Activated naive CD8-positive, alpha-beta T cell treated with anti-CD3 and anti-CD28 coated beads, Interleukin-2, amount 10 ng/mL, durations not matched to agents 7 days and 5 days (primary cell): ENCODE data around the gene WDR76. TPM values are rescaled to one million over a fixed set of nuclear protein-coding genes. Genes with fewer than 3 reads are reported as not detected.

Source experiments
- ATAC-seq: fragments of 150-1000 bp; cut with Tn5 transposase; one replicate; pipeline ENCODE4 v1.10.0; 2021; ENCODE audit warnings: low read depth, moderate library complexity
- POLR2A ChIA-PET: fragments of 350-600 bp; sonication (Branson Sonifier 250); formaldehyde crosslinking; loops from one replicate; lab custom pipeline; 2021; ENCODE audit warnings: antibody characterized with exemption; lab: Charles Lee
- DNase-seq: peaks from one replicate; pipeline ENCODE4 v3.0.0; 2021
- H3K27ac Mint-ChIP-seq: one replicate; pipeline ENCODE4 v1.8.0; 2022; ENCODE audit warnings: mild to moderate bottlenecking, mixed read lengths
- H3K27me3 Mint-ChIP-seq: one replicate; pipeline ENCODE4 v1.8.0; 2022; ENCODE audit warnings: mild to moderate bottlenecking, moderate library complexity, mixed read lengths
- H3K36me3 Mint-ChIP-seq: one replicate; pipeline ENCODE4 v1.8.0; 2021; ENCODE audit warnings: mild to moderate bottlenecking, mixed read lengths
- H3K4me1 Mint-ChIP-seq: one replicate; pipeline ENCODE4 v1.8.0; 2021; ENCODE audit warnings: mixed read lengths
- H3K4me3 Mint-ChIP-seq: one replicate; pipeline ENCODE4 v1.8.0; 2022; ENCODE audit warnings: mild to moderate bottlenecking, moderate library complexity, mixed read lengths
- H3K9me3 Mint-ChIP-seq: one replicate; pipeline ENCODE4 v1.8.0; 2021; ENCODE audit warnings: mixed read lengths
- total RNA-seq, 2 experiments: library from RNA; stranded (reverse); gene quantifications; one replicate each; pipeline ENCODE4 v1.2.3, GENCODE V29; 2021

Gene WDR76
- total RNA-seq, 2 experiments from 2014 or later = 68.3 to 71.4 TPM

DNA sequence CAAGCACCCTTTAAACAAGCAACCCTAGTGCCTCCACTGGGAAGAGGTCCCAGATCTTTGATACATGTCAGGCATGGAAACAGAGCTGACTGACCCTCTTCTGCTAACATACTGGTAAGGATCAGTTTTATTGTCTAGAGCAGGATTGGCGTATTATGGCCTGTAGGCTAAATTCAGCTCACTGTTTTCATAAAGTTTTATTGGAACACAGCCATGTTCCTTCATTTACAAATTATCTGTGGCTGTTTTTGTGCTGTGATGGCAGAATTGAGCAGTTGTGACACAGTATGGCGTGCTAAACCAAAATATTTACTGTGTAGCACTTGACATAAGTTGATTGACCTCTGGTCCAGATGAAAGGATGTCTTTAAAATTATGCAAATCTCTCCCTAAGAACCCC, 45.0 kb downstream of the WDR76 start:
- POLR2A ChIA-PET = no interaction called here
- Mint-ChIP-seq H3K4me1 (peaks cover 1% of the 10 kb centered on the region), H3K27ac (no peak overlapping the region), H3K4me3 (no peak overlapping the region), H3K27me3 (no peaks in the 10 kb centered on the region), H3K36me3 (peaks cover 25% of the 10 kb centered on the region), H3K9me3 (no peaks in the 10 kb centered on the region)
- no peak for ATAC-seq
- DNase-seq = no peak

DNA sequence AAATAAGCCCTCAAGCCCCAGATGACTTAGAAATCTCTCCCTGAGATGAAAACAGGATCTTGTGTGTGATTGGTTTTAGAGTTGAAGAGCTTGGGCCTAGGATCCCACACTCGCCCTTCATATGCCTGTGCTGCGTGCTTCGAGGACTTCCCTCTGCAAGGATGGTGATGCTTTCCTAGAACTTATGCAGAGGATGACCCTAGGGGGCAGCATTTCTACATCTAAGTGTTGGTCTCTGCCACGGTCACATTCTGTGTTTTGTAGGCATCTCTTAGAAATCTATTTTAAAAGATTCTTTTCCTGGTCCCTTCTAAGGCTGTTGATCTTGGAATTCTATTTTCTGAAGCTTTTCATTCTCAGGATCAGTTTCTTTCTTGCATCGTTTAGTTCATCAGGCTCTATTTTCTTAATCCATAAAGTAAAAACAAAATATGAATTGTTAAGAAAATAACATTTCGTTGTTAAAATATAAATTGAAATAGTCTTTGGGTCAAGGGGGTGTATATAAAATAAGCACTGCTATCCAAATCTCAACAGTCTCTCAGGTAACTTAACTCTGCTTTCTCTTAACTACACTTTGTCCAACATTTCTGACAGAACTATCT, 45.7 kb downstream of the WDR76 start:
- Mint-ChIP-seq H3K36me3 (peaks cover 25% of the 10 kb centered on the region), H3K4me3 (no peak overlapping the region), H3K27me3 (no peaks in the 10 kb centered on the region), H3K27ac (no peak overlapping the region), H3K4me1 (peaks cover 1% of the 10 kb centered on the region), H3K9me3 (no peaks in the 10 kb centered on the region)
- no peak for DNase-seq
- ATAC-seq = no peak
- POLR2A ChIA-PET = no interaction called here

DNA sequence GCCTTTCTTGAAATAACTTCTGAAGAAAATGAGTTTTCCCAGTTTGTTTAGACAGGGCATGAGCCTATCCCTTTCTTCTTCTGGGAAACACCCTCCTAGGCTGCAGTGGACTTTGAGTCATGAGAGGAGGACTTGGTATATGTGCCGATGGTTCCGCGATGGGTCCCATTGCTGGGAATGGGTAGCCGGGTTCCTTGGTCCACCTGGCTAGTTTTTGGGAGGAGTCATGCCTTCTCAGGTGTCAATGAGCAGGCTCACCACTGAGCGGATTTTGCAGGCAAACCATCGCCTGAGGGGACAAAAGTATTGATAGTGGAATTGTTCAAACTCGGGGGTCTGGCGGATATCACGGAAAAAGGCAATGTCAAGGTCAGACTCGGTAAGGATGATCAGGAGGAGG, 46.8 kb downstream of the WDR76 start:
- H3K9me3 Mint-ChIP-seq = no peaks in the 10 kb centered on the region
- H3K36me3 Mint-ChIP-seq = peaks cover 29% of the 10 kb centered on the region
- no peaks in the 10 kb centered on the region for H3K27me3 Mint-ChIP-seq
- H3K4me1 Mint-ChIP-seq = peaks cover 1% of the 10 kb centered on the region
- POLR2A ChIA-PET = no interaction called here
- H3K27ac Mint-ChIP-seq = no peak overlapping the region
- DNase-seq (no peak), ATAC-seq (no peak)
- no peak overlapping the region for H3K4me3 Mint-ChIP-seq

DNA sequence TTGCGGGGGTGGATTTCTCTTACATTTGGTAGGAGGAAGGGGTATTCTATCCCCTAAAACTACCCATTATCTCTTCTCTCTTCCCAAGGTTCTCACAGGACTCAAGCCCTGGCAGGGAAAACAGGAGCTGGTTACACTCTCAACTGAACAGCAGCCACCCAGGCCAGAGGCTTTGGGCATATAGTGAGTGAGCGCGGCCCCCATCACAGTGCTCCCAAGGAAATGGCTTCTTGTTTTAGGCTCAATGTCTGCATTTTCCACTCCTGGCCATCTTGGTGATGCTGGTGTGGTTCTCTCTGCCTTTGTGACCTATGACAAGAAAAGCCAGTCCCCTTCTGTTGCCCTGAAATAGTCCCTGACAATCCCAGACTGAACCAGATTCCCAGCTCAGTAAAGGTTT, 50.1 kb downstream of the WDR76 start:
- Mint-ChIP-seq H3K9me3 (no peaks in the 10 kb centered on the region), H3K27me3 (no peaks in the 10 kb centered on the region), H3K36me3 (peaks cover 31% of the 10 kb centered on the region), H3K27ac (no peak overlapping the region), H3K4me1 (peaks cover 1% of the 10 kb centered on the region), H3K4me3 (no peak overlapping the region)
- no peak for DNase-seq
- POLR2A ChIA-PET = no interaction called here
- ATAC-seq = no peak

DNA sequence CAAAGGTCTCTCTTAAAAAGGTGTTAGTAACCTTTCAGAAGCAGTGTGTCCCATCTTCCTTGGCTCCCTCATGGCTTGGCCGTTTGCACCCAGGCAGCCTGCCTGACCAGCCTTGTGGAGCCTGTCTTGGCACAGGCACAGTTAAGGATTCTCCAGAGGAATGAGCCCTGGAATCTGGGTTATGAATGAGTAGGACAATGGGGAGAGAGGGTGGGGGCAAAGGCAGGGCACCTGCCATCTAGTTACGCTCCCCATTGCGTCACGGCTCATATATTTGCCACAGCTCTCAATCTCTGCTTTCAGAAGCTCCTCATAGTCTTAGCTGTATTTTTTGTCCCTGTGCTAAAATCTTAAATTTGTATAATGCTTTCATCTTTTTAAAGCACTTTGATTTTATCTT, 50.6 kb downstream of the WDR76 start:
- H3K27me3 Mint-ChIP-seq = no peaks in the 10 kb centered on the region

DNA sequence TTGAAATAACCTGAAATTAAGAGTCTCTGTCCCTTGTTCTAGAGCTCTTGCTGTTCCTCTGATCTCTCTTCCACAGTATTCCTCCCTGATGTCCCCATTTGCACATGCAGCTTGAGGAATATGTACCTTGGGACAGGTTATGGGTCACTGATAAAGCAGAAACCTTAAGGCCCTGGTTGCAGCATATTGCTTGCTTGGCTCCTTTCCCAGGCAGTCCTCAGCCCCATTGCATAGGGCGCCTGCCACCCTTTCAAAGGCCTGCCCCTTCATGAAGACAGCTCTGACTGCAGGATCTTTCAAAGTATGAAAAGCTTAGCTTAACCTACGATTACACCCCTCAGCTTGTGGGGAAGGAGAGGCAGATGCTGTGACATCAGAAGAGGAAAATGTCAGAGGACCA, 51.6 kb downstream of the WDR76 start:
- H3K27ac Mint-ChIP-seq = peak overlapping the region; percentile 56

More for the DNA sequence above, 50.6 kb downstream of the WDR76 start:
- DNase-seq (no peak), ATAC-seq (no peak)
- Mint-ChIP-seq H3K27ac (no peak overlapping the region), H3K9me3 (no peaks in the 10 kb centered on the region), H3K4me3 (no peak overlapping the region), H3K36me3 (peaks cover 32% of the 10 kb centered on the region), H3K4me1 (peaks cover under 1% of the 10 kb centered on the region)
- POLR2A ChIA-PET = interaction anchor here (1.1 kb wide), 1 partner anchor 49 kb away, joined by 3 read pairs; no protein-coding TSS in a partner anchor

DNA sequence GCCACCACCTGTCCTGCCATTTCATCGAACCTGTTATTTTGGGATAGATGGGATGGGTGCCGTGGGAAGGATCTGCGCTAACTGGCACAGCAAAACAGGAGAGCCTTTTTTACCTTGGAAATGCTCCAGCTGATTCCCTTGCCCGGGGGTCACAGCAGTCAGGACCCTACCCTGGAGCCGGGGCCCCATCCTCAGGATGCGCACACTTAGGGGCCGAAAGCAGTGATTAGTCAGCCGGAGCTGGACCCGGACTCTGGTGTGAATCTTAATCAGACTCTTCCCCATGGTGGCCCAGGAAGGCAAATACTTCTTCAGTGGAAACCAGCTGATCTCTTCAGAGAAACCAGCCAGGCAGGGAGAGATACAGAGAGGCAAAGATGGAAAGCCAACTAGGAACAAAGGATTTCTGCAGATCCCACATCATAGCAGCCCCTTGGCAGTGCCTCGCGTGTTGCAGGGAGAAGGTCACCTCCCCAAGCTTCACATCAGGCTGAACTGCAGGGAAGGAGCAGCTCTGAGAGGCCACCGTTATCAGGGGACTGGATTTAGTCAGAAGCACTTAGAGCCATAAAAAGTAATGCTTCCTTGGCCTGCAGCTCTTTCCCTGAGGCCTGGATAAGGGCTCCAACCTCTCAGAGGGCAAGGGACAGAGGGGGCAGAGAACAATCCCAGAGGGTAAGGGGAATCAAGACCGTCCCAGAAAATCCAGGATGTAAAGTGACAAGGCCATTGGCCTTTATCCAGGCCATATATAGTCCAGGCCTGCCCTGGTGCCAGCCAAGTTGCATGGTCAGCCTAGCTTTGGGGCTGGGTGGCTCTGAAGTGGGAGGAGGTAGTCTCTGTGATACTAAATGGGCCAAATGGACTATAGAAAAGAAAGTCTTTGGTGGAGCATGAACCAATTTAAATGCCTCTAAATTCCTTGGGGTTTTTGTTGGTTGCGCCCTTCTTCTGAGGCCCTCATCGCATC, 52.9 kb downstream of the WDR76 start:
- POLR2A ChIA-PET = no interaction called here
- Mint-ChIP-seq H3K4me3 (no peak overlapping the region), H3K27ac (no peak overlapping the region), H3K27me3 (no peaks in the 10 kb centered on the region), H3K4me1 (peaks cover 1% of the 10 kb centered on the region), H3K36me3 (peaks cover 34% of the 10 kb centered on the region), H3K9me3 (no peaks in the 10 kb centered on the region)
- no peak for DNase-seq
- no peak for ATAC-seq

More for the DNA sequence above, 51.6 kb downstream of the WDR76 start:
- POLR2A ChIA-PET = interaction anchor here (1.1 kb wide), 1 partner anchor 50 kb away, joined by 3 read pairs; no protein-coding TSS in a partner anchor
- H3K27me3 Mint-ChIP-seq = no peaks in the 10 kb centered on the region
- H3K9me3 Mint-ChIP-seq = no peaks in the 10 kb centered on the region
- ATAC-seq (no peak), DNase-seq (no peak)
- H3K36me3 Mint-ChIP-seq = peaks cover 29% of the 10 kb centered on the region
- no peak overlapping the region for H3K4me3 Mint-ChIP-seq
- no peaks in the 10 kb centered on the region for H3K4me1 Mint-ChIP-seq

DNA sequence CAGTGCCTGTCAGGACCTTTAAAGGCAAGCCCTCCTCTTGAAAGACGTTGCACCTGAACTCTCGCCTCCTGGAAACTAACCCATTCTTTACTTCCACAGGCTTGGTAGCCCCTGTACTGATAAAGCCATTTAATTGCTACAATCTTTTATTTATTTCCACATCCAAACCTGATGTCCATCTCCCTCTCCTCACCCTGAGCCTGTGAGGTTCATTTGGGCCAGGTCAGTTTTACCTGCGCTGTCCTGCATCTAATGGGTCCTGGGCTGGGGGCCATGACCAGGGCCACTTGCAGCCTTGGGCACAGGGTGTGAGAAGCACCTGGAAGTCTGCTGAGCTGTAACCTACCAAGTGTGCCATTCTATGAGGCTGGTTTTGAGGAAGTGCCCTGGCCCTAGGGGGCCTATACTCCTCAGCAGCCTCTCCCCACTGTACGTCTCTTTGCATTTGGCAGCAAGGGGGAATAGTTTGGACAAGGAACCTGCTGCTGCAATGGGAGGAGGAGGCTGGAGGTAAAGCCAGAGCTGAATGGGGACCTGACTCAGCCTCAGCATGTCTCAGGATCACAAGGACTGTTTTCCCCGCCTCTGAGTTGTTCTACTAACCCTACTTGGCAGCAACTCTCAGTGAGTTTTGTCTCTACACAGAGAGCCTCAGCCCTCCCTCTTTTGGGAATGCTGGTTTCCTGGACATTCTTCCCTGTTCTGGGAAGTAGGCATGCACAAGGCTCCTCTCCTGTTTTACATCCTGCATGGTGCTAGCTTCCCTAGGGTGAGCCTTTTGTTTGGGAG, 53.8 kb downstream of the WDR76 start:
- H3K27me3 Mint-ChIP-seq = no peaks in the 10 kb centered on the region
- peaks cover 1% of the 10 kb centered on the region for H3K4me1 Mint-ChIP-seq
- peaks cover 37% of the 10 kb centered on the region for H3K36me3 Mint-ChIP-seq
- H3K27ac Mint-ChIP-seq = no peak overlapping the region
- POLR2A ChIA-PET = no interaction called here
- DNase-seq (no peak), ATAC-seq (no peak)
- no peaks in the 10 kb centered on the region for H3K9me3 Mint-ChIP-seq
- H3K4me3 Mint-ChIP-seq = no peak overlapping the region

DNA sequence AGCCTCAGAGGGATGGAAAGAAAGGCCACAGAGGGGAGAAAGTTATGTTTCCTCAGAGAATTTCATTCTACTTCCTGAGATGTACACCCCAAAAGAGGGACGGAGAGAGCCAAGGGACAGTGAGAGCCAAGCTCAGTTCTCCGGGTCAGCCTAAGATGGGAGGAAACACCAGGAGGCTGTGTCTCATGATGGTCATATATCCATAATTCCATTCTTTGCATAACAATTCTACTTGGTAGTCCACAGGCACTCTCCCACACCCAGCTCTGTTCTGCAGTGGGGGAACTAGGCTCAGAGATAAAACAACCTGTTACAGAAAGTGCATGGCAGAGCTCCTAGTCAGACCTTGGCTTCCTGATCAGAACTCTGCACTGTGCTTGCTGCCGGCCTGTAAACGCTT, 54.4 kb downstream of the WDR76 start:
- POLR2A ChIA-PET = no interaction called here
- H3K27ac Mint-ChIP-seq = no peak overlapping the region
- H3K36me3 Mint-ChIP-seq = peaks cover 33% of the 10 kb centered on the region
- ATAC-seq = no peak
- H3K9me3 Mint-ChIP-seq = no peaks in the 10 kb centered on the region
- peaks cover 1% of the 10 kb centered on the region for H3K4me1 Mint-ChIP-seq
- no peaks in the 10 kb centered on the region for H3K27me3 Mint-ChIP-seq
- no peak overlapping the region for H3K4me3 Mint-ChIP-seq
- no peak for DNase-seq

DNA sequence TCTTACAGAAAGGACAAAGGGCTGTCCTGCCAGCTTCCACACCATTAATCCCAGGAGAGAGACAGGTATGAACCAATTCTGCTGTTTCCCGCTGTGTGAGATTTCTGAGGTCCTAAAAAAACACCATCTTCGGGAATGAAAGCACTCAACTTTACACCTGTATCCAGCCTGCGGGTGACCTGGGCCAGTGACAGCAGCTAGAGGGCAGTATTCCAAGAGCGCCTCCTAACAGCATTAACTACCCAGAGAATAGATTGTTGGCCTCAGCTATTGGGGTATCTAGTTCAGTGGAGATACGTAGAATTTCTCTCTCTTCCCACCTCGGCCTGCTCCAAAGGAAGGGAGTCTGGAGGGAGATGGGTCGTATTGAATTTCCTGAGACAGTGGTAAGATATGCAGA, 55.1 kb downstream of the WDR76 start:
- peaks cover 1% of the 10 kb centered on the region for H3K4me1 Mint-ChIP-seq
- ATAC-seq (no peak), DNase-seq (no peak)
- no peak overlapping the region for H3K27ac Mint-ChIP-seq
- H3K36me3 Mint-ChIP-seq = peaks cover 29% of the 10 kb centered on the region
- H3K27me3 Mint-ChIP-seq = no peaks in the 10 kb centered on the region
- no peak overlapping the region for H3K4me3 Mint-ChIP-seq
- H3K9me3 Mint-ChIP-seq = no peaks in the 10 kb centered on the region
- POLR2A ChIA-PET = no interaction called here

DNA sequence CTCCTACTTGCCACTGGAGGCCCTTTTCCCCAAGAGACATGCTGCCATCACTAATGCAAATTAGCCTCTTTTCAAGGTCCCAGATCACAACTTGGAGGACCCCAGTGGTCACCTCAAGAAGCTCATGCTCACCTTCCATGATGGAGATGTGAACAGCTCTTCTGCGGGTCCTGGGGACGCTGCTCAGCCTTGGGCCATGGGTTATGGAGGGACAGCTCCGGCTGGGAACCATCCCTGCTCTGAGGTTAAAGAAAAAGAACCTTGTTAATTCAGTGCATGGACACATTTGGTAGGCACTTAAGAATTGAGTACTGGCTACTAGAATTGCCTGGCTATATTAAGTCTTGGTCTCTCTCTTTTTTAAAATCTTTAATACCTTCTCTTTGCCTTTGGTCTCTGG, 56.8 kb downstream of the WDR76 start:
- no peak for DNase-seq
- Mint-ChIP-seq H3K4me3 (no peak overlapping the region), H3K9me3 (no peaks in the 10 kb centered on the region), H3K4me1 (peaks cover 1% of the 10 kb centered on the region), H3K36me3 (peaks cover 26% of the 10 kb centered on the region), H3K27me3 (no peaks in the 10 kb centered on the region), H3K27ac (peak overlapping the region; percentile 25)
- POLR2A ChIA-PET = no interaction called here
- no peak for ATAC-seq

DNA sequence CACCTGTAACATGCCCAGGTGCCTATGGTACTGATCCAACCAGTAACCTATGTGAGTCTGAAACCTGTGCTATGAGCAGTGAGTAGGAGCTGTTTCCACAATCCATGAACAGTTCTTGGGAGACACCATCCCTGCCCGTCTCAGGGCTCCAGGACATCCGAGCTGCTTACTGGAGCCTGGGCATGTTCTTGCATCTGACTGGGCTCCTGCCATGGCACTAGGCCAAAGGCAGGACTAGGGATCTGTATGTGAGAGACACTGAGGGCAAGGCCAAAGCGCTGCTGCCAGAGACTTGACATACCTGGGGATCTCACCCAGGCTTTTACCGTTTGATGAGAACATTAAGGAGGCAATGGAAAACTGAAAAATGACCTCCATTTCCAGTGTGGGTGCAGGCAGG, 59.8 kb downstream of the WDR76 start:
- ATAC-seq = no peak
- no peak overlapping the region for H3K27ac Mint-ChIP-seq
- H3K36me3 Mint-ChIP-seq = peaks cover 22% of the 10 kb centered on the region
- H3K4me1 Mint-ChIP-seq = peaks cover 1% of the 10 kb centered on the region
- no peak overlapping the region for H3K4me3 Mint-ChIP-seq
- no peak for DNase-seq
- H3K27me3 Mint-ChIP-seq = no peaks in the 10 kb centered on the region
- no peaks in the 10 kb centered on the region for H3K9me3 Mint-ChIP-seq
- POLR2A ChIA-PET = no interaction called here

DNA sequence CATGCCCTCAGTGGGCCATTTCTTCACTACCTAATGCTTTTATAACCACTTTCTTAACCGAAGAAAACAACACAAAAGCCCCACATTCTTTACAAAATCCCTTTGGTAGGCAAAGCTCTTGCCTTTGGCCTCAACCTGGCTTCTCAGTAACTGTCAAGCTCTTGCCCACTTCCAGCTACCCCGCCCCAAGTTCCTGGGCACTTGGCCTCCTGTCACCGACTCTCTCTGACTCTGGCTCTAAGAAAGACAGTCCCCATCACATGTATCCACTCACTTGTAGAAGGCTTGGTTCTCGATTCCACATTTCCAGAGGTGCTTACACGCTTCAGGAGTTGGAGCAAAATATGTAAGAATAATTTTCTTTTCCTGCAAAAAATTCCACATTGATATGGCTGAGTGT, 61.1 kb downstream of the WDR76 start:
- DNase-seq (no peak), ATAC-seq (no peak)
- H3K36me3 Mint-ChIP-seq = peaks cover 16% of the 10 kb centered on the region
- H3K27me3 Mint-ChIP-seq = no peaks in the 10 kb centered on the region
- peaks cover 1% of the 10 kb centered on the region for H3K4me1 Mint-ChIP-seq
- no peaks in the 10 kb centered on the region for H3K9me3 Mint-ChIP-seq
- no peak overlapping the region for H3K27ac Mint-ChIP-seq
- H3K4me3 Mint-ChIP-seq = no peak overlapping the region
- POLR2A ChIA-PET = no interaction called here
